ENCODE measurements around the gene EFCAB5.

DNA sequence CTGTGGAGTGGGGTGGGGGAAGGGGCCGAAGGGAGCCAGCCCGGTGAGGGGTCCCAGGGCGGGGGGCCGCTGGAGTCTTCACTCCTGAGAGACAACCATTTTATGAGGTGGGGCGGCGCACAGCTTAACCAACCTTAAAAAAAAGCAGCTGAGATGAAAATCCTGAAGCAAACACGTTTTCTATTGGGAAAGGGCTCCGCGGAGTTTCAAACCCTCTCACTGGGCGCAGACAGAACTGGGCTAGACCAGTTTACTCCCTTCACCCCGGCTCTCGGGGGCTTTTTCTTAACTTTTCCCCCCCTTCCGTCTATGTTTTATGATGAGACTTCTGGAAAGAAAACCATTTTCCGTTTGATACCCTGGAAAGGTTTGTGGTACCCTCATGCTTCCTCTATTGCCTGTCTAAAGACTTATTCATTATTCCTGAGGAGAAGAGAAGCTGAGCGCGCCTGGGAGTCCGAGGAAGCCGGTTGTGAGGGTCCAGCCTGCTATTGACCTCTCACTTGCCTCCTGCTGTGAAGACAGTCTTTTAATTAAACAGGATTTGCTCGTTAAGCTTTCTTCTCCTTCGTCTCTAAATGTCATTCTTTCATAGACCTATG lies 10.9 kb upstream of the EFCAB5 start:
- no peak for TF ChIP-seq POLR2A (IDR thresholded peaks at IDR 0.05; ENCODE audit: low read depth, low read length)
- TF ChIP-seq TAF1 (IDR thresholded peaks at IDR 0.05; ENCODE audit: low read depth, low read length), result no peak
- no peak for TF ChIP-seq POLR2AphosphoS5 (IDR thresholded peaks at IDR 0.05; ENCODE audit: low read depth, low read length)
- TF ChIP-seq PAX5 (IDR thresholded peaks at IDR 0.05; ENCODE audit: insufficient read depth, low read length, severe bottlenecking), result no peak

All from GM12891 (cell line).